PC-3 (cell line): Measurements from ENCODE around the gene PPP1CB. TPM values are rescaled to one million over a fixed set of nuclear protein-coding genes. Genes with fewer than 3 reads are reported as not detected.

ENCODE experiments used
- ATAC-seq: fragments of 200-7000 bp; cut with Tn5 transposase; 2 replicates; pipeline ENCODE4 v1.9.1; 2020; ENCODE audit warnings: mild to moderate bottlenecking, moderate library complexity
- BruUV-seq: library from RNA; stranded (reverse); fragments of 400-500 nt; replicated peaks from 2 replicates; lab custom pipeline; 2021; lab: Mats Ljungman, UMichigan
- CTCF ChIA-PET: fragments of 300-600 bp; sonication (Branson Sonifier 250); formaldehyde crosslinking; loops from one replicate; lab custom pipeline; 2022; ENCODE audit warnings: antibody characterized with exemption; lab: Charles Lee
- POLR2A ChIA-PET: fragments of 300-600 bp; sonication (Branson Sonifier 250); formaldehyde crosslinking; loops from one replicate; lab custom pipeline; 2022; ENCODE audit warnings: antibody characterized with exemption; ENCODE audit not compliant: unreplicated experiment; lab: Charles Lee
- DNase-seq: peaks from one replicate; pipeline ENCODE4 v3.0.0-alpha.2; 2015
- H2AFZ ChIP-seq: fragments of 300-600 bp; sonication (generic); 2 replicates; pipeline ENCODE4 v1.6.0; 2016; ENCODE audit warnings: antibody characterized with exemption, low read length
- H3F3A ChIP-seq: fragments of 300-600 bp; sonication (generic); one replicate; pipeline ENCODE4 v1.6.0; 2017; ENCODE audit warnings: antibody characterized with exemption, low read length, control low read depth, mild to moderate bottlenecking; ENCODE audit not compliant: unreplicated experiment
- H3K27ac ChIP-seq: fragments of 300-600 bp; sonication (generic); 2 replicates; pipeline ENCODE4 v1.5.1; 2016; ENCODE audit warnings: mild to moderate bottlenecking, low read length
- H3K27me3 ChIP-seq: fragments of 300-600 bp; sonication (generic); 2 replicates; pipeline ENCODE4 v1.6.1; 2016; ENCODE audit warnings: low read length, mixed read lengths
- H3K36me3 ChIP-seq: fragments of 300-600 bp; sonication (generic); 2 replicates; pipeline ENCODE4 v1.6.1; 2016; ENCODE audit warnings: low read depth, mixed run types, low read length, mixed read lengths
- H3K4me1 ChIP-seq: fragments of 300-600 bp; sonication (generic); 2 replicates; pipeline ENCODE4 v1.5.1; 2016; ENCODE audit warnings: low read length; ENCODE audit not compliant: insufficient read depth
- H3K4me2 ChIP-seq: fragments of 300-600 bp; sonication (generic); 2 replicates; pipeline ENCODE4 v1.6.0; 2016; ENCODE audit warnings: low read length
- H3K4me3 ChIP-seq: fragments of 300-600 bp; sonication (generic); 2 replicates; pipeline ENCODE4 v1.5.1; 2016; ENCODE audit warnings: mild to moderate bottlenecking, low read length, mixed read lengths
- H3K79me2 ChIP-seq: fragments of 300-600 bp; sonication (generic); 2 replicates; pipeline ENCODE4 v1.6.1; 2017; ENCODE audit warnings: low read length, mixed read lengths
- H3K9ac ChIP-seq: fragments of 300-600 bp; sonication (generic); 2 replicates; pipeline ENCODE4 v1.6.0; 2016; ENCODE audit warnings: mild to moderate bottlenecking, low read length
- H3K9me2 ChIP-seq: fragments of 300-600 bp; sonication (generic); replicated peaks from 2 replicates; pipeline ENCODE4 v1.6.1; 2016; ENCODE audit warnings: mixed run types, low read length, mixed read lengths
- H3K9me3 ChIP-seq: fragments of 300-600 bp; sonication (generic); 2 replicates; pipeline ENCODE4 v1.6.1; 2016; ENCODE audit warnings: low read length, mixed read lengths
- H4K20me1 ChIP-seq: fragments of 300-600 bp; sonication (generic); 2 replicates; pipeline ENCODE4 v1.6.1; 2016; ENCODE audit warnings: low read length, mixed read lengths
- CTCF ChIP-seq: fragments of 300-600 bp; sonication (generic); conservative IDR thresholded peaks from 2 replicates; pipeline ENCODE4 v1.5.1; 2017; ENCODE audit warnings: antibody characterized with exemption, low read depth, mild to moderate bottlenecking, low read length
- EZH2 ChIP-seq: fragments of 300-600 bp; sonication (generic); IDR thresholded peaks from one replicate; pipeline ENCODE4 v1.6.1; 2017; ENCODE audit warnings: antibody characterized with exemption, mild to moderate bottlenecking, low read length; ENCODE audit not compliant: unreplicated experiment
- EZH2phosphoT487 ChIP-seq: fragments of 300-600 bp; sonication (generic); IDR thresholded peaks from 2 replicates; pipeline ENCODE4 v1.6.1; 2018; ENCODE audit warnings: mild to moderate bottlenecking, antibody characterized with exemption, low read length, borderline replicate concordance
- intact Hi-C: fragments of 100-400 bp; cut with micrococcal nuclease; formaldehyde crosslinking; loops from 2 replicates; pipeline ENCODE4 v1.9.0; 2023
- total RNA-seq: library from RNA; depleted of rRNA; stranded (reverse); fragments of >200 nt; gene quantifications from 2 replicates; pipeline ENCODE4 v1.2.3, GENCODE V29; 2014

PPP1CB gene
- total RNA-seq, 1 experiment from 2014 or later: 84.2 TPM

- peak overlapping the region; percentile 12; the same call in 1 of the 2 replicates for H3K27ac ChIP-seq
- intact Hi-C loops: loop anchor here (2.0 kb wide), 1 partner anchor 17 kb away; no protein-coding TSS in a partner anchor
Measured at GRCh38 chr2:28747714-28748113, 3.9 kb upstream of the PPP1CB start.

GRCh38 chr2:28748176-28748575 lies 3.5 kb upstream of the PPP1CB start:
- Histone ChIP-seq H3K27me3 (no peaks in the 10 kb centered on the region), H3K4me1 (peaks cover 26% of the 10 kb centered on the region), H3K4me2 (peak overlapping the region; percentile 70), H3K36me3 (no peaks in the 10 kb centered on the region), H4K20me1 (peaks cover 9% of the 10 kb centered on the region), H3K9ac (peak overlapping the region; percentile 23; the same call in 1 of the 2 replicates), H3K4me3 (peak overlapping the region; percentile 31; the same call in 1 of the 2 replicates), H3K27ac (peak overlapping the region; percentile 12; the same call in 1 of the 2 replicates), H3K9me3 (no peaks in the 10 kb centered on the region), H2AFZ (peak overlapping the region; percentile 55), H3K79me2 (peaks cover 28% of the 10 kb centered on the region), H3K9me2 (no peaks in the 10 kb centered on the region), H3F3A (no peaks in the 10 kb centered on the region)
- intact Hi-C loops: no loop called here
- POLR2A ChIA-PET: interaction anchor here (0.7 kb wide), 1 partner anchor 134 kb away, joined by 4 read pairs; no protein-coding TSS in a partner anchor
- TF ChIP-seq EZH2 (no peak), CTCF (no peak), EZH2phosphoT487 (no peak)
- no TSS peak for BruUV-seq
- DNase-seq: no peak
- no peak for ATAC-seq
- CTCF ChIA-PET: no interaction called here

More at GRCh38 chr2:28747714-28748113, 3.9 kb upstream of the PPP1CB start:
- Histone ChIP-seq H3K9me2 (no peaks in the 10 kb centered on the region), H3K4me3 (peak overlapping the region; percentile 31; the same call in 1 of the 2 replicates), H3K4me2 (peak overlapping the region; percentile 70), H3K9me3 (no peaks in the 10 kb centered on the region), H2AFZ (peak overlapping the region; percentile 55), H3K79me2 (peaks cover 23% of the 10 kb centered on the region), H3K4me1 (peaks cover 26% of the 10 kb centered on the region), H3K27me3 (no peaks in the 10 kb centered on the region), H3K36me3 (no peaks in the 10 kb centered on the region), H3K9ac (peak overlapping the region; percentile 23; the same call in 1 of the 2 replicates), H3F3A (no peaks in the 10 kb centered on the region), H4K20me1 (peaks cover 4% of the 10 kb centered on the region)
- ATAC-seq (no peak), DNase-seq (peak; percentile 43)
- TF ChIP-seq EZH2: no peak
- TF ChIP-seq CTCF: no peak
- TF ChIP-seq EZH2phosphoT487: no peak
- CTCF ChIA-PET: no interaction called here
- POLR2A ChIA-PET: interaction anchor here (0.7 kb wide), 1 partner anchor 133 kb away, joined by 4 read pairs; no protein-coding TSS in a partner anchor
- BruUV-seq: no TSS peak

GRCh38 chr2:28748941-28749340 lies 2.7 kb upstream of the PPP1CB start:
- Histone ChIP-seq H3F3A (no peaks in the 10 kb centered on the region), H3K9ac (no peak overlapping the region), H2AFZ (no peak overlapping the region), H3K9me3 (no peaks in the 10 kb centered on the region), H3K27me3 (no peaks in the 10 kb centered on the region), H3K4me2 (no peak overlapping the region), H4K20me1 (peaks cover 9% of the 10 kb centered on the region), H3K36me3 (no peaks in the 10 kb centered on the region), H3K4me3 (no peak overlapping the region), H3K27ac (no peak overlapping the region), H3K4me1 (peaks cover 26% of the 10 kb centered on the region), H3K9me2 (no peaks in the 10 kb centered on the region), H3K79me2 (peaks cover 36% of the 10 kb centered on the region)
- intact Hi-C loops: no loop called here
- POLR2A ChIA-PET: no interaction called here
- no TSS peak for BruUV-seq
- no peak for DNase-seq
- CTCF ChIA-PET: no interaction called here
- TF ChIP-seq EZH2phosphoT487 (no peak), EZH2 (no peak), CTCF (no peak)
- no peak for ATAC-seq
